HepG2 (cell line): ENCODE results near the gene CHMP6. TPM values are rescaled to one million over a fixed set of nuclear protein-coding genes. Genes with fewer than 3 reads are reported as not detected.
A peak's percentile ranks its signal among the peaks of the same experiment; 100 is the strongest.

Experiments used
- CHD2 ChIP-seq: IDR thresholded peaks from 2 replicates; pipeline ENCODE4 v1.6.1; 2011; ENCODE audit warnings: low read depth, low read length, improper control_type of control experiment
- HCFC1 ChIP-seq: fragments of 150-350 bp; IDR thresholded peaks from 2 replicates; pipeline ENCODE4 v1.6.1; 2014; ENCODE audit warnings: low read depth, low read length
- LBX2 ChIP-seq: sonication (generic); formaldehyde crosslinking; IDR thresholded peaks from 2 replicates; pipeline ENCODE4 v1.5.0; 2020; ENCODE audit warnings: missing genetic modification reagents, mild to moderate bottlenecking, borderline replicate concordance
- NR0B2 ChIP-seq: sonication (generic); formaldehyde crosslinking; IDR thresholded peaks from 2 replicates; pipeline ENCODE4 v1.4.0; 2020; ENCODE audit warnings: mild to moderate bottlenecking, missing genetic modification reagents
- RFX5 ChIP-seq: IDR thresholded peaks from 2 replicates; pipeline ENCODE4 v1.6.1; 2011; ENCODE audit warnings: low read depth, low read length, improper control_type of control experiment
- TEAD3 ChIP-seq: optimal IDR thresholded peaks from 2 replicates; pipeline ENCODE3; 2016; ENCODE audit warnings: borderline replicate concordance
- ZBTB14 ChIP-seq: sonication (generic); formaldehyde crosslinking; IDR thresholded peaks from 2 replicates; pipeline ENCODE4 v1.4.0; 2020; ENCODE audit warnings: missing genetic modification reagents
- ZHX2 ChIP-seq, 2 experiments: sonication (generic) in 1 of 2; formaldehyde crosslinking in 1 of 2; IDR thresholded peaks; 2 replicates each; pipeline versions ENCODE4 v1.6.1 to v1.9.0; 2014 to 2022; ENCODE audit warnings: antibody characterized with exemption in 1 of 2, borderline replicate concordance in 1 of 2, inconsistent platforms in 1 of 2, low read depth in 1 of 2, missing genetic modification reagents in 1 of 2
- ZNF503 ChIP-seq: sonication (generic); formaldehyde crosslinking; IDR thresholded peaks from 2 replicates; pipeline ENCODE4 v1.4.0; 2020; ENCODE audit warnings: missing genetic modification reagents
- ZNF567 ChIP-seq: sonication (generic); formaldehyde crosslinking; IDR thresholded peaks from 2 replicates; pipeline ENCODE4 v1.8.1; 2023; ENCODE audit warnings: mild to moderate bottlenecking, missing genetic modification reagents, borderline replicate concordance
- ZNF607 ChIP-seq: sonication (generic); formaldehyde crosslinking; IDR thresholded peaks from 2 replicates; pipeline ENCODE4 v1.5.1; 2020; ENCODE audit warnings: missing genetic modification reagents, mild to moderate bottlenecking, borderline replicate concordance
- ZNF710 ChIP-seq: sonication (generic); formaldehyde crosslinking; IDR thresholded peaks from 2 replicates; pipeline ENCODE4 v1.5.0; 2020; ENCODE audit warnings: mild to moderate bottlenecking, missing genetic modification reagents, borderline replicate concordance
- polyA plus RNA-seq, 8 experiments: library from polyadenylated mRNA; depleted of rRNA in 3 of 8; stranded (reverse) in 7 of 8; unstranded in 1 of 8; fragments of >200 nt; fragmentation: Illumina TruSeq in 4 of 8; extraction: Trizol in 4 of 8; gene quantifications; 2 replicates each; pipeline versions ENCODE4 v1.2.1 to v1.2.3, GENCODE V29; 2011 to 2016; ENCODE audit warnings: low read depth in 4 of 8, missing spikeins in 1 of 8, mixed read lengths in 1 of 8; ENCODE audit not compliant: insufficient read depth in 1 of 8
- total RNA-seq, 5 experiments: library from RNA; depleted of rRNA; stranded (reverse); fragments of >200 nt; fragmentation: Illumina TruSeq; extraction: Trizol; gene quantifications; 2 replicates each; pipeline ENCODE4 v1.2.3, GENCODE V29; 2016; ENCODE audit warnings: low read depth in 1 of 5

The CHMP6 gene
- total and polyA plus RNA-seq, 2 of the 13 experiments (the other 11 are each of a cell fraction or from before 2014, with no cell fraction given) = 11.1 to 24.2 TPM

- TF ChIP-seq ZHX2 (IDR thresholded peaks at IDR 0.05; ENCODE audit: low read depth) (no peak), ZHX2 (CRISPR knock-in tag; IDR thresholded peaks at IDR 0.05; ENCODE audit: borderline replicate concordance) (0 out of 2 replicates have a peak, but pooled peaks have one; percentile 25), HCFC1 (0 out of 2 replicates have a peak, but pooled peaks have one; percentile 14), ZNF503 (CRISPR knock-in tag) (no peak; the same call in 1 of the 2 replicates), RFX5 (no peak), NR0B2 (CRISPR knock-in tag) (0 out of 2 replicates have a peak, but pooled peaks have one; percentile 72), LBX2 (0 out of 2 replicates have a peak, but pooled peaks have one; percentile 6), CHD2 (no peak), ZNF710 (CRISPR knock-in tag) (peak; percentile 78; the same call in 1 of the 2 replicates), ZNF607 (peak; percentile 79; the same call in 1 of the 2 replicates), ZNF567 (CRISPR knock-in tag) (0 out of 2 replicates have a peak, but pooled peaks have one; percentile 55), ZBTB14 (CRISPR knock-in tag) (peak; percentile 90), TEAD3 (CRISPR knock-in tag) (no peak)
These were observed 43.3 kb downstream of the CHMP6 start, which contains the start of gene BAIAP2 (continued) for GRCh38 chr17:81034779-81035520.
